HG02885 (cell line): ENCODE measurements around the gene AFF3.
"Not testable (repeated sequence)": the region's sequence is repeated elsewhere in the genome, so short reads cannot be mapped to it uniquely, and the experiment has no call there.

Experiments used
- ATAC-seq: cut with Tn5 transposase; IDR thresholded peaks from one replicate; pipeline ENCODE4 v1.9.1; 2021; ENCODE audit warnings: mild to moderate bottlenecking; ENCODE audit not compliant: unreplicated experiment, poor library complexity

AFF3 gene

DNA sequence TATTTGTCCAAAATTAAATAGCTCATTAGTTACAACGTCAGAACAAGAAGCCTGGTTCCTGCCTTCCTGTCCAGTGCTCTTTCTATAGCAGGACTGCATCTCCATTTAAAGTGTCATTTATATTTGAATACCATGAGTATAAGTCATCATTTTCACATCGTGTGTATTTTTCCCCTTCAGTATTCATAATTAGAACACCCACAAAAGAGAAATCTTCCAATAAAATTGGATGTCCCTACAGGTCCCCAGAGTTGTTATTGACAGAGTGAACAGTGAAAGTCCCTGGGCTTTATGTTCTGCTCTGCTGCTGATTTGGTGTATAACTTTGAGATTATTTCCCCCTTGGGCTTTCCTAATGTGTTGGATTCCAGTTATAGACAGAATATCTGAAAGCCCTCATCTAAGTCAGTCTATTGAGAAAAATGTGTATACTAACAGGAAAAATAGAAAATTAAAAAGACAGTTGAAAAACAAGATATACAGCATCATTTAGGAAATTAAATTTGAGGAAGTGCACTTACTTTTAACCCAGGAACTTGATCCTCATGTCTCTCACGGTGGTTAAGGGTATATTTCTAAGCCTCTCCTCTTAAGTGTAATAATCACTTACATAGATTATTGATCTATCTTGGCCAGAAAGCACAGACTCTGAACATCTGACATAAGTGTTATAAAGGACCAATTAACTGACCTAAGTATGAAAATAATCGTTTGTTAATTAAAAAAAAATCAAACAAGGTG lies 637.4 kb downstream of the AFF3 start:
- ATAC-seq = no peak

DNA sequence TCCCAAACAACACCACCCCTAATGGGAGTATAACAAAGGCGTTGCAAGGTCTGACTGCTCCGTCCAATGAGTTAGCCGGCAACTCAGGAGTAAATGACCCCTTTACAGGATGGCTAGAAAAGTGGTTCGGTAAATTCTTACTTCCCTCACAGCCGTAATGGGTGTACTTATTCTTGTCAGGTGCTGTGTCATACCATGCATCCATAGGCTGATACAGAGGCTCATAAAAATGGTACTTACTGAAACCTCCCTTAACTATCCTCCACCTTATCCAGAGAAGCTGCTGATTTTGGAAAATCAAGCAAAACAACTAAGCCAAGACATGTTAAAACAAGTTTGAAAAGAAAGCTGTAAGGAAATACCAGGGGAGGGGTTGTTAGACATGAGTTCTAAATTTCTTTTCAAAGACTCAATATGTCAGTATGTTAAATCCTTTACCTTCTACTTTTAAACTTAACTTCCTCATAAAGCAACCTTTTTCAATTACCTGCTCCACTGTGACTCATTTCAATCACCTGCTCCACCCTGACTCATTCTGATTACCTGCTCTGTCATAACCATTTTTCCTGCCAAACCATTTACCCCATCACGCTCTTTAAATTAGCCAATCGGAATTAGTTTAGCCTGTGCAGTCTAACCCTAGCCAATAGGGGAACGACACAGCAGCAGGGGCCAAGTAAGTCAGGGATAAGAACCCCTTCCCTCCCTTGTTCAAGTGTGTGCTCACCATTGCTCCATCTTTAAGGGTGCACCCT lies 638.6 kb downstream of the AFF3 start:
- not testable (repeated sequence) for ATAC-seq

DNA sequence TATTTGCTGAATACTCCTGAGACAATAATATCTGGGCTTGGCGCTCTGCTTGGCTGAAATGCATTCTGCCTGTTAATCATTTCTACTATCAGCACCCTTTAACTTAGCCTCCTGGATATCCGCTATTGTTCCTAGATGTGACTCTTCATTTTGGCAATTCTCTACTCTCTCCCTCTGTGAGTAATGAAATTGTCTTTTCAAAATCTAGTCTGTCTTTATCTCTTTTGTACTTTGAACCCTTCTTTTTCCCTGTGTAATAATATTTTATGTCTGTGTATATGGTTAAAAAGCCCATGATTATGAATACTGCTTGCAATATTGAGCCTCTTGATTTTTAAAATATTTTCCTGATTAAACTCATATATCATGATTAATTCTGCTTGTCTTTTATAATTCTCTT lies 646.4 kb downstream of the AFF3 start:
- ATAC-seq = no peak
